Activated naive CD8-positive, alpha-beta T cell treated with anti-CD3 and anti-CD28 coated beads, Interleukin-2, amount 50 U/mL, for 24 hours (primary cell): ENCODE measurements around the gene SNED1.

Experiments
- ATAC-seq: fragments of 150-1000 bp; cut with Tn5 transposase; one replicate; pipeline ENCODE4 v1.10.0; 2021
- DNase-seq: peaks from one replicate; pipeline ENCODE4 v3.0.0; 2021
- H3K27ac Mint-ChIP-seq: one replicate; pipeline ENCODE4 v1.8.0; 2021; ENCODE audit warnings: mild to moderate bottlenecking, mixed read lengths
- H3K27me3 Mint-ChIP-seq: one replicate; pipeline ENCODE4 v1.8.0; 2021; ENCODE audit warnings: mixed read lengths
- H3K36me3 Mint-ChIP-seq: one replicate; pipeline ENCODE4 v1.8.0; 2021; ENCODE audit warnings: low read depth, mixed read lengths
- H3K4me1 Mint-ChIP-seq: one replicate; pipeline ENCODE4 v1.8.0; 2021; ENCODE audit warnings: mixed read lengths
- H3K4me3 Mint-ChIP-seq: one replicate; pipeline ENCODE4 v1.8.0; 2021; ENCODE audit warnings: mild to moderate bottlenecking, moderate library complexity, mixed read lengths
- H3K9me3 Mint-ChIP-seq: one replicate; pipeline ENCODE4 v1.8.0; 2021; ENCODE audit warnings: mixed read lengths

The SNED1 gene

DNA sequence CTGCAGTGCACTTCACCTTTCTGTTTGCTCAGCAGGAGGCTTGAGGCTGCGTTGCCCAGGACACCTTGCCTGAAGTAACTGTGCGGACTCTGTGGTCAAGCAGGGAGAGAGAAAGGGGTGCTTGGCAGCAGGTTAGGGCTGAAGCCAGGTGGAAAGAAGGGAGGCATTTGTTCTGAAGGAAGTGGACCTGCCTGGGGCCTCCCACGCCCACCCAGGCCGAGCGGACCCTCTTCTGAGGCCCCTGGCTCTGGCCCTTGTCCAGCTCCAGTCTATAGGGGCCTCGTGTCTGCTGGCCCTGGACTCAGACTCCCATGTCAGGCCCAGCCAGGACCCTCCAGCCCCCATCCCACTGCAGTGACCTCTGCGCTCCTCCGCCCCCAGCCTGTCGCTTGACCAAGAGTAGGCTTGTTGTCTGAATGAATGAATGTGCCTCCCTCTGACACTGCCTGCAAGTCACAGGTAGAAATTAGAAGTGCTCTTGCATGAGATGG lies 2.5 kb downstream of the SNED1 start:
- Mint-ChIP-seq H3K9me3 (peaks cover 7% of the 10 kb centered on the region), H3K36me3 (peaks cover 5% of the 10 kb centered on the region), H3K4me3 (no peak overlapping the region), H3K27ac (no peak overlapping the region), H3K27me3 (peaks cover 17% of the 10 kb centered on the region), H3K4me1 (peaks cover 9% of the 10 kb centered on the region)
- ATAC-seq (no peak), DNase-seq (no peak)

DNA sequence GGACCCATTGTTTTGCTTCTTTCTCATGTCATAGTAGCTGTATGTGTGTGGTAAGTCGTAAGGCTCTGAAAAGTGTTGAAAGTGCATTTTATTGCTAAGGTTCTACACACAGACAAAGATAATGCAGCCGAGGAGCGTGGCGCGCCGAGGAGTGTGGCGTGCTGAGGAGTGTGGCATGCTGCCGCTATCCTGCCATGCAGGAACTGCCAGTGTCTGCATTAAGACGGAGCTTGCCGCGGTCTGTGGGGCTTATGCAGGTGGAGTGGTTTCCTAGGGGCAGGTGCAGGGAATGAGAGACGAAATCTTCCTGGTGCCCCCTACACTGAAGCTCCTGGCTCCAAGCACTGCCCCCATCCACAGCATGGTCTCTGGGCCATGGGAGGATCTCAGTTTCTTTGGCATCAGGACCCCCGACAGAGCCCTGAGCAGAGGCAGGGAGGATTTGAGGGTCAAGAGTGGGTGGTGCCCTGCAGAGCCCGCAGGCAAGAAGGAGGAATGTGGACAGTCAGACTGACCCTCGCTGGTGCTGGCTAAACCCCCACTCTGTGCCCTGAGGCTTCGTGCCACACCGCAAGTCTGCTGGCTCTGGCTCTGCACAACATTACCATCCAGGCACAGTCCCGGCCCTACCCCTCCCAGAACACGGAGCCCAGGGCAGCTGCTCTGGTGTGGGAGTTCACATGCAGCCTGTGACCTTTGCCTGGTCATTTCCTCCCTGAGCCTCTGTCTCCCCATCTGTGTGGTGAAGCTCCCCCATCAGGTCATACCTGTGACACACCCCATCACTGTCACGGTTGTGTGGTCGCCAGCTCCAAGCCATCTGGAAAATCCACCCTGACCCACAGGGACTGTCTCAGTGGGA lies 3.2 kb downstream of the SNED1 start:
- Mint-ChIP-seq H3K27me3 (peaks cover 17% of the 10 kb centered on the region), H3K4me1 (peaks cover 16% of the 10 kb centered on the region), H3K4me3 (no peak overlapping the region), H3K9me3 (peaks cover 11% of the 10 kb centered on the region), H3K27ac (no peak overlapping the region), H3K36me3 (peaks cover 5% of the 10 kb centered on the region)
- ATAC-seq: peak; percentile 17
- no peak for DNase-seq

DNA sequence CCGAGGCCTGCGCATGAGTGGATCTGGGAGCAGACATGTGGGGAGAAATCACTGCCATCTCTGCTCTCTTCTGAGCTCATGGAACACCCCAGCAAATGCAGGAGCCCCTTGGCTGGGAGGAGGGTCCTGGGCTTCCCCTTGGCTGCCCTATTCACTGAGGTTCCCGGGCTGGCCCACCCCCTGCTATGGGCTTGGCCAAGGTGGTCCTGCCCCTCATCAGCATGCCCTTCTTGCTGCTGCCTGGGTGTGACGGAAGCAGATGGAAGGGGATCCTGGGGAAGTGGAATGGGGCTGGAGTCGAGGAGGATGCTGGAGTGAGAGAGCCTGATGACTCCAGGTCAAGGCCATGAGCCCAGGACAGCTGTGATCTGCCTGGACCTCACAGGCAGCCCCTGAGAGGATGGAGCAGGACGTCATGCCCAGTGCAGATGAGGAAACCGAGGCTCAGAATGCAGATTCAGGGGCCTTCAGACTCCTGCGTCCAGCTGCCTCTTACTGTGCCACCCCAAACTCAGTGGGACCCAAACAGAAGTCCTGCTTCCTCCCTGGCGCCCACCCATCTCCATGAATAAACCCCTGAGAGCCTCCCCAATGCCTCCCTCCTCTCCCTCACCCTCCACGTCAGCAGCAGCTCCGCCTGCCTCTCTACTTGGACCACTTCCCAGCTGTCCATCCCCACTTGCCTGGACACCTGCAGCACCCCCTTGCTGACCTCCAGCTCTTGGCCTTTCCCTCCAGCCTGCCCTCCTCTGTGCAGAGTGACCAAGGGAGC lies 4.0 kb downstream of the SNED1 start:
- Mint-ChIP-seq H3K36me3 (peaks cover 5% of the 10 kb centered on the region), H3K4me1 (peaks cover 17% of the 10 kb centered on the region), H3K4me3 (no peak overlapping the region), H3K27ac (no peak overlapping the region), H3K27me3 (peaks cover 15% of the 10 kb centered on the region), H3K9me3 (peaks cover 11% of the 10 kb centered on the region)
- DNase-seq: no peak
- no peak for ATAC-seq

DNA sequence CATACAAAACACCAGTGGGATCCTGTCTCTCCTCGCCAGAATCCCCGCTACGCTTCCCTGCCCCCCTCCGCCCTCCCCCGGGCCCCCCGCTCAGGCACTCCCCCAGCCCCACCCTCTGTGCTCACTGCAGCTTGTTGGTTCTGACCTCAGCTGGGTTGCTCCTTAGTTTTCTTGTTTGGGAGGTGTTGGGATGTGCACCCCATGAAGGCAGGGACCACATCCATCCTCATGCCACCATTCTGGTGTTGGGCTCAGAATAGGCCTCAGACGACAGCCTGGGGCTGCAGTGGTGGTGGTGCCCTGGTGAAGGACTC lies 4.6 kb downstream of the SNED1 start:
- peaks cover 5% of the 10 kb centered on the region for H3K36me3 Mint-ChIP-seq
- ATAC-seq: no peak
- peaks cover 13% of the 10 kb centered on the region for H3K27me3 Mint-ChIP-seq
- peaks cover 11% of the 10 kb centered on the region for H3K9me3 Mint-ChIP-seq
- H3K4me1 Mint-ChIP-seq: peaks cover 17% of the 10 kb centered on the region
- no peak overlapping the region for H3K4me3 Mint-ChIP-seq
- H3K27ac Mint-ChIP-seq: no peak overlapping the region
- DNase-seq: no peak

DNA sequence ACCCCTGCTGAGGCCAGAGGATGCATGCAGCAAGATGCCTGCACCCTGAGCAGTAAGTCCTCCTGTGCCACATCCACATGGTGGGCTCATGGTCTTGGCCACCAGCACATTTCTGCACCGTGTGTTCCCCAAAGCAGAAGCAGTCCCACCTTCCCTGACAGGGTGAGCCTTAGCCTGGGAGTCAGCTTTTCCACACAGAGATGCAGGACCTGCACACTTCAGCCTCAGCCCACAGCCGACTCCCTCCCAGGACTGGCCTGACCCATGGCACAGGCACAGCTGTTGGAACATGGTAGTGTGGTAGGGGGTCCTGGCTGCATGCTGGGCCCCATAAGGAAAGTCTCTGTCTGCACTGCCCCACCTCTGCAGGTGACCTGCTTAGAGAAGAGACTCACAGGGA lies 5.0 kb downstream of the SNED1 start:
- H3K36me3 Mint-ChIP-seq: peaks cover 5% of the 10 kb centered on the region
- peaks cover 13% of the 10 kb centered on the region for H3K27me3 Mint-ChIP-seq
- ATAC-seq (no peak), DNase-seq (no peak)
- H3K27ac Mint-ChIP-seq: no peak overlapping the region
- peaks cover 17% of the 10 kb centered on the region for H3K4me1 Mint-ChIP-seq
- no peak overlapping the region for H3K4me3 Mint-ChIP-seq
- peaks cover 11% of the 10 kb centered on the region for H3K9me3 Mint-ChIP-seq

DNA sequence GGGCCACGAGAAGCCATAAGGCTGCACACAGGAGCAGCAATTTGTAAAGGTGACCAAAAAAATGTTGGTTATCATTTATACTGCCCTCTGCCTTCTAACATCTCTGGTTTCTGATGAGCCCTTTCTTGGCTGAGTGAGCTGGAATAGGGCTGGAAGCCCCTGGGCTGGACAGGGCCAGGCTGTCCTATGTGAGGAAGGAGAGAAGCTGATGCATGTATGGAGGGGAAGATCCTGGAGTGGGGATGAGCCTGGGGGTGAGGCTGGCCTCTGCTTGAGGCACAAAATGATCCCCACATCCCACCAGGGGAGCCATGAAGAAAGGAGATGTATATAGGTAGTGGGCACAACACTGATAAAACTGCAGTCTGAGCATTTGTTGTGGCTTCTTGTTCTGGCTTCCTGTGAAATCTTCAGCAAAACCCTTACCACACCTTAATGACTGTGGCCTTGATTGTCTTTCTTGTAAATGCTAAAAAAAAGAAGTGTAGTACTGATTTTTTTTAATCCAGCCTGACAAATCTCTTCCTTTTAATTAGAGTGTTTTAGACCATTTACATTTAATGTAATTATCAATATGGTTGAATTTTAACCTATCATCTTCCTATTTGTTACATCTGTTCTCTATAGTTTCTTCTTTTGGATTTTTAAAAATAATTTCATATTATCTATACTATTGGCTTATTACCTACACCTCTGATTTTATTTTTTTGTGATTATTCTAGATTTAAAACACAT lies 5.6 kb downstream of the SNED1 start:
- H3K27ac Mint-ChIP-seq: no peak overlapping the region
- no peak for DNase-seq
- H3K9me3 Mint-ChIP-seq: peaks cover 11% of the 10 kb centered on the region
- H3K36me3 Mint-ChIP-seq: peaks cover 5% of the 10 kb centered on the region
- no peak overlapping the region for H3K4me3 Mint-ChIP-seq
- no peak for ATAC-seq
- peaks cover 13% of the 10 kb centered on the region for H3K27me3 Mint-ChIP-seq
- peaks cover 22% of the 10 kb centered on the region for H3K4me1 Mint-ChIP-seq

DNA sequence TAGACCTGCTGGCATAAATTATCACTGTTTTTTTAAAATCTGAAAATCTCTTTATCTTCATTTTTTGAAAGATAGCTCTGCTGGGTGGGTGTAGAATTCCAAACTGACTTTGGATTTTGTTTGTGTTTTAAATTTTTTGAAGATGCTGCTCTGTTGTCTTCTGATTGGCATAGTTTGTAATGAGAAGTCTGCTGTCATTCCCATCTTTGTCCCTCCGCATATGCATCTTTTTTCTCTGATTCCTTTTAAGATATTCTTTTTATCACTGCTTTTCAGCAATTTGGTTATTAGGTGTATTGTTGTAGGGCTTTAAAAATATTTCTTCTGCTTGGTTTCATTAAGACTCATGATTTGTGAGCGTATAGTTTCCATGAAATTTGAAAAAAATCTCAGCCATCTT lies 7.2 kb downstream of the SNED1 start:
- Mint-ChIP-seq H3K4me1 (peaks cover 34% of the 10 kb centered on the region), H3K4me3 (no peak overlapping the region), H3K27me3 (peaks cover 2% of the 10 kb centered on the region), H3K9me3 (peaks cover 11% of the 10 kb centered on the region), H3K27ac (no peak overlapping the region), H3K36me3 (peaks cover 5% of the 10 kb centered on the region)
- no peak for ATAC-seq
- no peak for DNase-seq

DNA sequence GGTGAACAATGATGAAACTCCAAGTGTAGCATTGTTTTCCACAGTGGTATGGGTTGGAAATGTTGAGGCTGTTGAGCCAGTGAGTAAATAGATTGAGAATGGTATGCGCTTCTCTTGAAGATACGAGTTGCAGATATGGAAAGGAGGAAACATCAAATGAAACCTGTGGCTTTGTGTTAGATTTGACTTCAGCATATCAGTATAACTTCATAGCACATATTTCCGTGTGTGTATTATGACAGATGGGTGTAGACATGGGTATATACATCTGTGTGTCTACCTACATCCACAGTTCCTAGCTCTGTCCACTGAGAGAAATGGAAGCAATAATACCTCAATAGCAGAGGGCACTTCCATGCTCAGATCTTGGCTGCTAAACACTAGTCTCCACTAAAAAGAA lies 8.0 kb downstream of the SNED1 start:
- Mint-ChIP-seq H3K4me3 (no peak overlapping the region), H3K27me3 (no peaks in the 10 kb centered on the region), H3K9me3 (peaks cover 11% of the 10 kb centered on the region), H3K4me1 (peaks cover 37% of the 10 kb centered on the region), H3K36me3 (peaks cover 5% of the 10 kb centered on the region), H3K27ac (no peak overlapping the region)
- DNase-seq (no peak), ATAC-seq (peak; percentile 41)

DNA sequence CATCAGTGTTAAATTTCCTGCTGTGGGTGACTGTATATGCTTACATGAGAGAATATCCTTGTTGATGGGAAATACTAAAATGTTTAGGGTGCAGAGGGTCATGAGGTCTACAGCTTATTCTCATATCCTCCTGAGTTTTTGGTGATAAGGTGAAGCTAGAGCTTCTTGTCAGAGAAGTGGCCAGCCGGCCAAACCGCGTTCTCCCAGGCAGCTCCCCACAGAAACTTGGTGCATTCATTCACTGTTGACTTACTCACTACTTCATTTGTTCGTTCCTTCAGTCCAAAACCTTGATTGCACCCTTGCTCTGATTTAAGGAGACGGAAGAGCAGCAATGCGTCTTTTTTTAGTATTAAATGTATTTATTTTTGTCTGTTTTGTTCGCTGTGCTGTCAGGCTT lies 8.7 kb downstream of the SNED1 start:
- Mint-ChIP-seq H3K4me1 (peaks cover 40% of the 10 kb centered on the region), H3K4me3 (no peak overlapping the region)
- no peak for ATAC-seq

DNA sequence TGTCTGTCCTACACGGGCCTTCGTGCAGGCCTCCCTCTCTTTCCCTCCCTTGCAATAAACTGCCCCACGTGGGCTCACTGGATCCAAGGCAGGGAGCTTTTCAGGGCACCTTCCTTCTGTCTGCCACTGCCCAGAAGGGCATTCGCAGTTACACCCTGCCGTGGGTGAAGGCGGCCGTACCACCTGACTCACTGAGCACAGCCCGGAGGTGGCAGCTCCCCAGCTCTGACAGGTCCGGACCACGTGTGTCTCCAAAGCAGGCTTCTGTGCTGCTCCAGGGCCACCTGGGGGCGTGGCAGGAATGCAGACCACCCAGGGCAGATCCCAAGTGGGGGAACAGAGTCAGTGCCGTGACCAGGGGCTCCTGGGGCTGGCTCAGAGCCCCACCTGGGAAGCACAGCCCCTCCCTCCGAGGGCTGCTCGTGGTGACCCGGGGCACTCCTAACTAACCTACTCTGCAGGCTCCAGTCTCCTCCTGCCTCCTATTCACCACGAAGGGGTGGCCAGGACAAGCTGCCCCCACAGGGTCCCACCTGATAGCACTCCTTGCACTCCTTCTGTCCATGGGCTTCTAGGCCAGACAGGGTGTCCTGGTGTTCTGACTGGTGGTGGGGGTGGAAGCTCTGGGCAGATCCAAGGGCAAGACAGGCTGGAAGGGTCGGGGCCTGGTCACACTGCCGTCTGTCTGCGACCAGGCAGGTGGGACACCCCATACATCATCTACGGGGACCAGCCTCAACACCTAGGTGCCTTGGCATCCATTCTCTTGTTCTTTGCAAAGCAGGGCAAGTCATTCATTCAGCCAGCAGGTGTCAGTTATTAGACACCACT lies 9.7 kb downstream of the SNED1 start:
- Mint-ChIP-seq H3K27me3 (no peaks in the 10 kb centered on the region), H3K4me3 (no peak overlapping the region), H3K27ac (no peak overlapping the region), H3K9me3 (peaks cover 11% of the 10 kb centered on the region), H3K36me3 (peaks cover 5% of the 10 kb centered on the region), H3K4me1 (peaks cover 44% of the 10 kb centered on the region)
- DNase-seq: no peak
- ATAC-seq: no peak

More for the DNA sequence above, 8.7 kb downstream of the SNED1 start:
- no peak for DNase-seq
- no peaks in the 10 kb centered on the region for H3K27me3 Mint-ChIP-seq
- no peak overlapping the region for H3K27ac Mint-ChIP-seq
- H3K9me3 Mint-ChIP-seq: peaks cover 11% of the 10 kb centered on the region
- H3K36me3 Mint-ChIP-seq: peaks cover 5% of the 10 kb centered on the region

DNA sequence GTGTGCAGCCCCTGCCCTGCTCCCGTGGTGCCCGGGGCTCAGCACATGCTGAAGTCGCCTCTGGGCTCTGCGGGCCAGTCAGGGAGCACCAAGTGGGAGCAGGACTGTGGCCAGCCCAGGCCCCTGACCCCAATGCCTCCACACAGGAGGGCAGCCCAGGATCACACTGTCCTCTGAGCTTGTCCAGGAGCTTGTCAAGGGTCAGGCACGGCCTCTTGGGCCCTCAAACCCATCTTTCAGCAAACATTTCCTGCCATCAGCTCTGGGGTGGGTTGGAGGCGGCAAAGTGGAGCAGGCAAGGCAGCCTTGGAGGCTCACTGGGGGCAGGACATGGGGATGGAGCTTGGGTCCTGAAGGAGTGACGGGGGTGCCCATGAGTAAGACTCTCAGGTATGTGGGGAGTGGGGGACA lies 10.3 kb downstream of the SNED1 start:
- ATAC-seq: no peak

DNA sequence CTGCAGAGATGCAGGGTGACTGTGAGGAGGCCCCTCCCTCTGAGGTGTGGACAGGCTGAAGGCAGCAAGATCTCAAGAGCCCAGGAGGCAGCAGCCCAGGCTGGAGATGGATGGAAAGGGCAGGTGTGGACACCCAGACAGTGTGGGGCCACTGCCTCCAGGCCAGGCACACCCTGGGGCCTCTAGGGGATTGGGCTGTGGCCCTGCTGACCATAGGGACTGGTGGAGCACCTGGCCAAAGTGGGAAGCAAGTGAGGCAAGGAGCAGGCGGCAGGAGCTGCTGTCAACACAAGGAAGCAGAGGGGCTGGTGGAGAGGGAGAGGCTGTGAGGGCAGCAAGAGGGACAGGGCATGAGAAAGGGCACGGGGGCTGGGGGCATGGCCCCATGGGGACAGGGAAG lies 10.8 kb downstream of the SNED1 start:
- no peak overlapping the region for H3K4me3 Mint-ChIP-seq
- ATAC-seq (no peak), DNase-seq (no peak)
- peaks cover 11% of the 10 kb centered on the region for H3K9me3 Mint-ChIP-seq
- H3K27me3 Mint-ChIP-seq: no peaks in the 10 kb centered on the region
- peaks cover 5% of the 10 kb centered on the region for H3K36me3 Mint-ChIP-seq
- H3K4me1 Mint-ChIP-seq: peaks cover 44% of the 10 kb centered on the region
- peak overlapping the region; percentile 39 for H3K27ac Mint-ChIP-seq

More for the DNA sequence above, 10.3 kb downstream of the SNED1 start:
- peak overlapping the region; percentile 39 for H3K27ac Mint-ChIP-seq
- peaks cover 5% of the 10 kb centered on the region for H3K36me3 Mint-ChIP-seq
- DNase-seq: no peak
- no peak overlapping the region for H3K4me3 Mint-ChIP-seq
- H3K27me3 Mint-ChIP-seq: no peaks in the 10 kb centered on the region
- peaks cover 44% of the 10 kb centered on the region for H3K4me1 Mint-ChIP-seq
- H3K9me3 Mint-ChIP-seq: peaks cover 11% of the 10 kb centered on the region

DNA sequence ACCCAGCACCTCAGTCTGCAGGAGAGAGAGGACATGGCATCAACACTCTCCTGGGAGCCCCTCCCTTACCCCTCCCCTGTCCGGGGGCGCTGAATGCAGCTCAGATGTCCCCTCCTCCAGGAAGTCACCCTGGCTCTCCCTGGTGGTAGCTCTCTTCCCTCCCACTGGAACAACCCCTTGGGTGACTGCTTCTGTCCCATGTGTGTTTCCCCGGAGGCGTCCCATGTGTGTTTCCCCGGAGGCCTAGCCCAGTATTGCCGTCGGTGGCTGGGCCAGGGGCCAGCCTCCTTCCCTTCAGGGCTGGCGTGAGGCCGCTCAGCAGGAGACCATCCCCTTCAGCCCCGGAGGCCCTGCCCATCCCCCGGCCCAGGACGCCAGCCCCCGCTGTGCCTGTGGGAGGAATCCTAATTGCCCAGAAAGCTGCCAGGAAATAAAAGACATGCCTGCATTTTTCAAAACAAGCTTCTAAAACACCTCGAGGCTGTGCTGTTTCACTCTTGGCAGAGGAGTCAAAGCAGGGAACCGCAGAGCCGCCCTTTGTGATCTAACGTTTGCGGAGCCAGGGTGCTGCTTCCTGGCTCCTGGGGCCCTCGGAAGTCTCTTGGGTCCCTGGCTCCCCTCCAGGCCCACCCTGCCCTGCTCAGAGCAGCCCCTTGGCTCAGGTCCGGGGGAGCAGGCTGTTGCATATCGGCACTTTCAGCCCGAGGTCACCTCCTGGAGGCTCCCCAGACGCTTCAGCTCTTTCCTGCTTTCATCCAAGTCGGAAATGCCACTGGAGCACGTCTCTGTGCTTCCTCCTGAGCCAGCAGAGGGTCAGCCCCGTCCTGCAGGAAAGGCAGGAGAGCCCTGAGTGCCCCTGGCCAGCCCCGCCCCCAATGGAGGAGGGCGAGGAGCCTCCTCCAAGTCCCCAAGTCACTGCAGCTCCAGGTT lies 11.4 kb downstream of the SNED1 start:
- H3K4me3 Mint-ChIP-seq: peak overlapping the region; percentile 25
- DNase-seq: peak; percentile 43
- H3K36me3 Mint-ChIP-seq: peaks cover 5% of the 10 kb centered on the region
- ATAC-seq: peak; percentile 41
- peaks cover 44% of the 10 kb centered on the region for H3K4me1 Mint-ChIP-seq
- no peak overlapping the region for H3K27ac Mint-ChIP-seq
- H3K9me3 Mint-ChIP-seq: peaks cover 11% of the 10 kb centered on the region
- no peaks in the 10 kb centered on the region for H3K27me3 Mint-ChIP-seq
